Hippocampal formation (tissue), 2 donors: ENCODE results near the gene RASSF10.

ENCODE experiments used
- DNase-seq, 2 donors: peaks; one replicate each; lab custom pipeline; 2025; lab: John Stamatoyannopoulos, UW

Gene RASSF10

DNA sequence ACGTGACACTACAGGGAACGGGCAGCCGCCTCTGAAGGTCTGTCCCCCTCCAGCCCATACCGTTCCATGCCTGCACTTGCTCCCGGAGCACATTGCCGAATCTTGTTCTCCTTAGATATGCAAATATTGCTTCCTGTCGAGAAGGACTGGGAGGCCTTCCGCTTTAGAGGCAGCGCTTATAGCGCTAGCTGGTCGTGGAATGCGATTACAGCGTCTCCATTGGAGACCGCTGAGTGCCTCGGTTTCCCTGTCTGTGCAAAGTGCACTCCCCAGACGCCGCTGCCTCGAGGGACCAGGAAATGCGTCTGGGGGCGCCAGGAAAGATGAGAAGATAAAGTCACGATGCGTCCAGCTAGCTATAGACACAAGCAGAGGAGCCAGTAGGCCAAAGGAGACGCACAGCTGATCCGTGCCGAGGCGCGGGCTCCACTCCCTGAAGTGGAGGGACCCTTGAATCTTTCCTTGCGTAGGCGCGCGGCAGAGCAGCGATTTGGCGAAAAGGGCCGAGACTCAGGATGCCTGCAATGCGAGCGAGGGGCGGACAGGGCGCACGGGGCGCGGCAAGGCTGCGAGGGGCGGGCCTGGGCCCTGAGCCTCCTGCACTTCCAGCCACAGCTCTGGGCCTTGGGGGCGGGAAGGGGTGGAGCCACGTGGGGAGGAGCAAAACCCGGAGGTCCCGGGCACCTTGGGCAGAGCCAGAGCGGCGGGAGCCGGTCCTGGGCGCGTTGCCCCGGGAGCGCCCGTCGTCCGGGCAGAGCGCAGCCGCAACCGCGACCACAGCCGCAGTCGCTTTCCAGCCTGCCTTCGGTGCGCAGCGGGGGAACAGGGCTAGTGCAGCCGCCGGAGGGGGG lies at the start of gene RASSF10:
Gene RASSF10, plus strand, starts transcription at position 692 of the 851 bp plus-strand sequence. CDS start 261 bp downstream, outside the sequence.
- no peak for DNase-seq

DNA sequence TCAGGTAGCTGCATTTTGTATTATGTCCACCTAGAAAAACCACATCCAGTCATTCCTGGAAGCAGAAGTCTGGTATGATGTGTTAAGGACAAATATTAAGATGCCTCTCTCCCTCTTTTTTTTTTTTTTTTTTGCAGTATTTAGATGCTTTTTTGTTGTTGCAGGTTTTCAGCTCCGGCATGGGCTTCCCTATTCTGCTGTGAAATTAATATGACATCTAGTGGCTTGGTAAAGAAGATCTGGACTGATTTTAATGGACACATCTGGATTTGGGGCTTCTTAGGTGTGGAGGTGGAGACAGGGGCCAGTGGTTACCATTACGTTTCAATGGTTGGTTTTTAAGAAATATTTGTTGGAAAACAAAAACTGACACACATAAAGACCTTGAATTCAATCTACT lies 47.5 kb upstream of the RASSF10 start:
- no peak for DNase-seq

DNA sequence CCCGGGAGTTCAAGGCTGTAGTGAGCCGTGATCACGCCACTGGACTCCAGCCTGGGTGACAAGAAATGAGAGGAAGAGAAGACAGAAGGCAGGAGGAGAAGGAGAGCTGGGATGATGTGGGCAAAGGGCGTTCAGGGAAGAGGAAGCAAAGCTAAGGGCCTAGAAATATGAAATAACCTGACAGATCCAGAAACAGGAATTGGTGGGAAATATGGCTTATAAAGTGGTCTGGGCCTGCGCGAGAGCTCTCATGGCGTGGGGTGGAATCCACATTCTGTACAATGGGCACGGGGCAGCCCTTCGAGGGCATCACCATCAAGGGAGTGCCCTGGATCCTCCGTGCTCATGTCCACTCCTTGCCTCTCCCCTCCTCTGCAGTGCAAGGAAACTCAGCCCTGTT lies 46.8 kb upstream of the RASSF10 start:
- DNase-seq: no peak

DNA sequence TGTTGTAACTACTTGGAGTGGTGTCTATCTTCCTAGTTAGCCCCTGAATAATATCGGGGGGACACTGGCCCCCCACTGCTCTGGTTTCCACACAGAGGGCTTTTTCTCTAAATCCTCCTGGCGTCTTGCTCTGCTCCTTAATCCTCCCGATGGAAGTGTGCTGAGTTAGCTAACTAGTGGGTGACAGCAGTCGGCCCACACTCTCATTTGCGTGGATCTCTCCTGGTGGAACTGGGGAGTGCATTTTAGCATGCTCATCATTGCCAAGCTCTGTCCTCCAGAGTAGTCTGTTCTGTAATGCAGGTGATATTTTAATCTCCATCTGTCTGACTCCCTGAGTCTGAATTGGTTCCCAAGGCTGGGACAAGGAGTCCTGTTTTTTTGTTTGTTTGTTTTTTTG lies 46.1 kb upstream of the RASSF10 start:
- DNase-seq: no peak

DNA sequence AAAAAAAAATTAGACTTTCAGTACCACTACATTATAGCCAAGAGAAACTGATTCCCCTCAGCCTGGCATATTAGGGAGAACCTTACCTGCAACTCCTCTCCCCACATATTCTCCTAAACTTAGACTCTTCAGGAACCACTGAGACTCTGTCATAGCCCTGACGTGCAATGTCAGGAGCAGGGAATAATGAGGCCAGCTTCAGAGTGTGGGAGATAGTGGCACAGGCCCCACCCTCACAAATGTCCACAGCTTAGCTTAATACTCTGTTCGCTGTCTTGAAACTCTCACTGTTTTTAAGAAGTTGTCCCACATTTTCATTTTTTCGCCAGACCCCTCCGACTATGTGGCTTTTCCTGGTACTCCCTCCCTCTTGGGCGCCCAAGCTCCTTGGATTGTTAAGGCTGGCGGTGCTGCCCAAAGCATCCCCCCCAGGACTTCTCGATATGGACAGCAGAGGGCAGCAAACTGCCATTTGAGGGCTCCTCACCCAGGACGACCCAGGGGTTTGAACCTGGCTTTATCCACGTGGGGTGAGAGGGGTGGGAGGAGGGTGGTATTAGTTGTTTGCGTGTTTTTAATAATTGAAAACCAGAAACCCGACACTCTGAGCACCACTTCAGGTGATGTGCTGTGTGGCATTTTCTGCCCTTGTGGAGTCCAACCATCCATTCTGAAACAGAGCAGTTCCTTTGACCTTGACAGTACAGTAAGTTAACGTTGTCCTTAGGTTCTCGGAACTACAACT lies 45.2 kb upstream of the RASSF10 start:
- peak in 1 of 2 donors; percentile 42 for DNase-seq

DNA sequence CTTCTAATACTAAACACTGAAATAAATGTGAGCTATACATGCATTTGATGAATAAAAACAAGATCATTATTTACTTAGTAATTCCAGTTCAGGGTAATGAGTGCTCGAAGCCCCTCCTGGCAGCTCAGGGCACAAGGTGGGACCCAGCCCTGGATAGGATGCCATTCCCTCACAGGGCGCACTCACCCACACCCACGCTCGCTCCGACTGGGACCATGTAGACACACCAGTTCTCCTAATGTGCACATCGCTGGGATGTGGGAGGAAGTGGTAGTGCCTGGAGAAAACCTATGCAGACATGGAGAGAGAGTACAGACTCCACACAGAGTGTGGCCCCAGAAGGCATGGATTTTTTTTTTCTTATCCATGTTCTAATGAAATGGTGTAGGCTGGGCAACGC lies 44.5 kb upstream of the RASSF10 start:
- DNase-seq: no peak

DNA sequence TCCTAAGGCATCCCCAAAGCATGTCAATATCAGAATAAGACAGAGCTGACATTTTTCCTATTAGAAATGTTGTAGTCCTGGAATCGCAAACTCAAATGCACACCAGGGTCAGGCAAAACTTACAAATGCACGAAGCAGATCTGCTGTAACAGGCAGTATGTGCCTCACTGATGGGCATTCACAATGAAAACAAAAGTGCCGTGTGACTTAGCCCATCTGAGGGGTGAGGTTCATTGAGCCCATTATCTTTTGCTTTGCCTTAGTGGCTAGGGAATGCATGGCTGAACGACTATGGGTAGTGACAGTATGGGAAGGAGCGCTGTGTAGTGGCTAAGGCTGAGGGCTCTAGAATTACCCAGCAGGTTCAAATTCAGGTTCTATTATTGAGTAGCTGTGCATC lies 43.1 kb upstream of the RASSF10 start:
- DNase-seq: no peak

DNA sequence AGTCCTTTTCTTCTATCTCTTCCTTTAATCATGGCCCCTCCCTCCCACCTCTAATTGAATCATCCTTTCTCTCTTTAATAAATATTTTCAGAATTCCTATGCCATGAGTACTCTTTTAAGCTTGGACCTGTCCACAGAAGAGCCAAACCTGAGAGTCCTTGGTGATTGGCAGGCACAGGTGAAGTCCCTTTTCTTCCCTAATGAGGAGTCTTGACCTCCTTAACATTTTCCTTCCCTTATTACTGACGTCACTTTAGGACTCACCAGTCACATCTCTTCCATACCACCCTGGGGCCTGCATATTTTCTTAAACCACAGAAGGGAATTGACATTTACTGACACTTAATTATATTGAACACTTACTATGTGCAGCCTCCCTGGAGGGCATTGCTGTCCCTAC lies 41.0 kb upstream of the RASSF10 start:
- no peak for DNase-seq

DNA sequence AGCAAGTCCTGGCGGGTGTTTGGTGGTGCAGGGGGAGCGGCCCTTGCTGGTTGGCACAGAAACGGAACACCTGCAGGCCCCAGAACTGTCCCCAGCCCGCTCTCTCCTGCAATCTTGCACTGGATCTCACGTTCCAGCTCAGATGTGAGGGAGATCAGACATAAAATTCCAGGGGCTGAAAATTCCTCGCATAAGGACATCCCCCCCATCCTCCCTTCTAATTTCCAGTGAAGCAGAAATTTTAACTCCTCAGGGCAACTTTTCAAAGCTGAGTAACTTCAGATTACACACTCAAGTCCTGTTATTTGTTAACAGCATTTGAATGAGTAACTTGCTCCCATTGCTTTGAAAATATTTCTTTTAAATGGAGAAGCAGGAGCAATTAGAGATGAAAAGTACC lies 40.3 kb upstream of the RASSF10 start:
- DNase-seq: no peak

DNA sequence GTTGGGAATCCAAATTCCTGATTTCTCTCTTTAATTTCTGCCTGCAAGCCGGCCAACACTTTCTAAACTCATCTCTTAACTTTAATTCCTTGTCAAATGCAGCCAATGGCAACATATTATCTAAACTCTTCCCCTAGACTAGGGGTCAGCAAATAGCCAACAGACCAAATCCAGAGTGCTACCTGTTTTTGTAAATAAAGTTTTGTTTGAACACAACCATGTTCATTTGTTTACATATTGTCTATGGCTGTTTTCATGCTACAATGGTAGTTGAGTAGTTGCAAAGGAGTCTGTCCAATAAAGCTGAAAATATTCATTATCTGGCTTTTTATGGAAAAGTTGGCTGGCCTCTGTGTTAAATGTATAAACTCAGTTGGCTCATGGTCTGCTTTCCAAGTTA lies 37.2 kb upstream of the RASSF10 start:
- DNase-seq: no peak

DNA sequence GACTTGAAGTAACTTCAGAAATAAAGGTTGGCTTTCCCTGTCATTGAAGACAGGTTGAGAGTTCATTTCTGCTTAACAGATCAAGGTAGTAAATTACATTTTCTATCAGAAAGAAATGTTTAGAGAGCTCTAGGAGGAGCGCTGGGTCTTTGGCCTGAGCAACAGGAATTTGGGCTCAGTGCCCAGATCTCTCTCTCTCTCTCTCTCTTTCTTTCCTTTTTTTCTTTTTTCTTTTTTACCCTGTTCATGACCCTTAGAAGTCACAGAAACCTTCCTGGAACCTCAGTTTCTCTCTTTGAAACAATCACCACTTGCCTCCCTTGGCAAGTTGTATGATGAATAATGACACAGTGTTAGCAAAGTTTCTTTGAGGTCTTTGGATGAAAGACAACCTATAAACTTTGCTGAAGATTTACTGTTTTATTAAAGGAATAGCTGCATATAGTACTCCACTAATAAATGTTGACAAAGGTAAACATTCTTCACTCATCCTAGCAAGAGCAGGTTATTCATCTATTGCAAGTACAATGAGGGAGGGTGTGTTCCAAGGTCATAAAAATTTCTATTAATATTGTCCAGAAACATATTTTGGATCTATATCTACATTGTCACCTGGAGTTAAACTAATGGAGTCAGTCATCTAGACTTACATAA lies 35.5 kb upstream of the RASSF10 start:
- no peak for DNase-seq

DNA sequence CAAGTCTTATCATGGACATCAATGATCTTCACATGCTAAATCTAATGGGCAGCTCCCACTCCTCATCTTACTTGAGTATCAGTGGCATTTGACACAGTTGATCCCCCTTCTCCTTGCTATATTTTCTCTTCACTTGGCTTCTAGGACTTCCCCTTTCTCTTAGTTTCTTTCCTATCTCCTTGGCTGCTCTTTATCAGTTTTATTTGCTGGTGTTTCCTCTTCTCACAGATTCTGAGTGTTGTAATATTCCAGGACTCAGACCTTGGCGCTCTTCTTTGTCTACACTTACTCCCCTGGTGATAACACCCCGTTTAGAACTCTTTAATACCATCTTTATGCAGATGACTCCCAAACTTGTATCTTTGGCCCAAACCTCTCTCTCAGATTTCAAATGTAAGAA lies 33.9 kb upstream of the RASSF10 start:
- no peak for DNase-seq

DNA sequence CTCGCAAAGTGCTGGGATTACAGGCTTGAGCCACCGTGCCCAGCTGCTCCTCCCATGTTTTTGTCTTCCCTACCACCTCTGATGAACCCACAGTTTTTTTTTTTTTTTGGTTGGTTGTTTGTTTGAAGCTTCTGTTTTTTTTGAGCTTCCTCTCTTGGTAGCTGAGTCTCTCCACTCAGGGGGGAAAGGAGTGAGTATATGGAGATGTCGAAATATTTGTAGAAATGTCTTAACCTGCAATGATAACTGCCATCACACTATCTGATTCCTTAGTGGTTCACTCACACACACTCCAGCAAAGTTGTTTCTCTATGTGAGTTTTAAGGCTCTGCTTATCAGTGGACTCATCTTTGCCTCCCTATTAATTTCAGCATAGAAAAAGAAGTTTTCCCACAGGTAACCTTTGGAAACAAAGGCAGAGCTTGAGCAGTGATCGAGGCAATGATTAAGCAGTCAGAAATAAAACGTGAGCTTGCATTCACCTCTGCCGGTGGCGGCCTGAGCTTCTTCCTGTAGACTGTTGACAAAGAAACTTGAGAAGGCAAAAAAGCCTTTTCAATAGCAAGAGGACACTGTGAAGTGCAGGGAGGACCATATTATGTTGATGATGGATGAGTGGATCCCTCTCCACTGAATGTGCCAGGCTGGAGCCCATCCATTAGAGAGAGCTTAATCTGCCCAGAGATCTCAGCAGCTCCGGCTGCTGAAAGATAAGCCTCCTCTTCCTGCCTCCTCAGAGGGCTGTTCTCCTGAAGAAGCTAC lies 29.0 kb upstream of the RASSF10 start:
- no peak for DNase-seq

DNA sequence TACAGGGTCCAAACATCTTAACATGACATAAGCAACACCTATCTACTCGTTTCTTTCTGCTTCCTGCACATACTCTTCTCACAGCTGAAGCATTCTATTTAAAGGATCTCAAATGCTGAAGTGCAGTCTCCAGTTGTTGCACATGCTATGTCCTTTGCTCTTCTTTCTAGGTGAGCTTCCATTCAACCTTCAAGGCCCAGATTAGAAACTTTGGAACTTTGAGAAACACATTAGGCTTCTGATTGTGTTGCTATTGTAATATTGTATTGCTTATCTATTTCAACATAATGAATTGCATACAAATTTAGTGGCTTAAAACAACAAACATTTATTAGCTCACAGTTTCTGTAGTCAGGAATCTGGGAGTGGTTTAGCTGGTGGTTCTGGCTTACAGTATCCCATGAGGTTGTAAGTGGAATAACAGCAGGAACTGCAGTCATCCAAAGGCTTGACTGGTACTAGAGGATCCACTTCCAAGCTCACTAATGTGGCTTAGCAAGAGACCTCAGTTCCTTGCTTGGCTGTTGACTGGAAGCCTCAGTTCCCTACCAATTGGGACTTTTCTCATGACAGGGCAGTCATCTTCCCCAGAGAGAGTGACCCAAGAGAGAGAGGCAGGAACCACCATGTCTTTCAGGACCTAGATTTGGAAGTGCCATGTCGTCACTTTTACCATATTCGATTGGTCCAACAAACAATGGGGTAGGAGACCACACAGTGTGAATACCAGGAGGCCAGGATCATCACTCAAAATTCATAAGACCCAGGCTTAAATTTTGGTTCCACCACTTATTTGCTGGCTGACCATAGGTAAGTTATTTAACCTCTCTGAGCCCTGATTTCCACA lies 27.2 kb upstream of the RASSF10 start:
- DNase-seq: no peak

DNA sequence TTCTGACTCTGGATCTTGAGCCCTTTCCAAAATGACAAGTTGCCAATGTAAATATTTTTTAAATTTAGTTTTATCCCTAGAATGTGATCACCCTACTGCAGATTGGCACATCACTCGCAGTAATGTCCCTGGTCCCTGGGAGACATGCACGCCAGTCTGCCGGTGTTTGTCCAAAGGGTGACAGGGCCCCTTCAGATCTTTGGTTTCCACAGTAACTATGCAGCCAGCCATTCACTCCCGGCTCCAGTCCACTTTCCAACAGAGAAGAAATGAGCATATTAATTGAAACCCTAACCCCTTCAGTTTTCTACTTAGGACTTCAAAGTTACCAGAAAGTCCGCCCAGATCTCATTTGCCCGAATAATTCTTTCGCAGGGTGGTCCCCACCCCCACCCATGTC lies 25.8 kb upstream of the RASSF10 start:
- no peak for DNase-seq

DNA sequence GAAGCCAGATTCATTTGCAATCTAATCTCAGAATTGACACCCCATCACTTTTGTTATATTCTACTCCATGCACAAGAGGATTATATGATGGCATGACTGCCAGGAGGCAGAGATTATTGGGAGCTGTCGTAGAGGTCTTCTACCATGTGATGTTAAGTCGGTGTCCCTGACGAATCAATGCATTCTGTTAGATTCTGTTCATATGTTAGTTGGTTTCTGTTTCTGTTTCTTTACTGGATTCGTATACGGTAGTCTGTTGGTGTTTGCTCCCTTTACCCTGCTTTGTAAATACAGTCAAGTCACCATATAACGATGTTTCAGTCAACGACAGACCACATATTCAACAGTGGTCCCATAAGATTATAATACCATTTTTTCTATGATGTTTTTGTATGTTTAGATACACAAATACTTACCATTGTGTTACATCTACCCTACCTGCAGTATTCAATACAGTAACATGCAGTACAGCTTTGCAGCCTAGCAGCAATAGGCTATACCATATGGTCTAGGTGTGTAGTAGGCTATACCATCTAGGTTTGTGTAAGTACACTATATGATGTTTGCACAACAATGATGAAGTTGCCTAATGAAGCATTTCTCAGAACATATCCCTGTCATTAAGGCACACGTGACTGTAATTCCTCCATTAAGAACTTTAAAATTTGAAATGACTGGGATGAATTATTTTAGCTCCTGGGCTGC lies 22.8 kb upstream of the RASSF10 start:
- no peak for DNase-seq

DNA sequence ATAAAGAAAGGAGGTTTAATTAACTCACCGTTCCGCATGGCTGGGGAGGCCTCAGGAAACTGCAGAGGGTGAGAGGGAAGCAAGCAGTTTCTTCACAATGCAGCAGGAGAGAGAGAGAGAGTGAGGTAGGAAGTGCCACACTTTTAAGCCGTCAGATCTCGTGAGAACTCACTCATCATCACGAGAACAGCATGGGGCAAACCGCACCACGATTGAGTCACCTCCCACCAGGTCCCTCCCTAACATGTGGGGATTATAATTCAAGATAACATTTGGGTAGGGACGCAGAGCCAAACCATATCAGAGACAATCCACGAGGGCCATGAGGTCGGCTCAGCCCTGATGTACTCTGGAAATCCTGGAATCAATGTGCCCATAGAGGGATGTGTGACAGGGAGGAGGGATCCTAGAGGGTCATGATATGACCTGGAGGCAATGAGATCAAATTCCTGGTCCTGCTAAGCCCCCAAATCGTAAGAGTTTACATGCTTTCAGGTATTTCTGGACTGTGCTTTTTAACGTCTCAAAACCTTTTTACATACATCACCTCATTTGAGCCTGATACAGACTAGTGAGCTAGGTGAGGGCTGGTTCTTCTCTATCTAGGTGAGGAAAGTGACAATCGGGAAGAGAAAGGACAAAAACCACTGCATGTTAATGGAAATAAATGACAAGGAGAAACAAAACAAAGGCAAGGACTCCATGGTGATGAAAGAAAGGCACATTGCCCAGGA lies 19.5 kb upstream of the RASSF10 start:
- DNase-seq: no peak

DNA sequence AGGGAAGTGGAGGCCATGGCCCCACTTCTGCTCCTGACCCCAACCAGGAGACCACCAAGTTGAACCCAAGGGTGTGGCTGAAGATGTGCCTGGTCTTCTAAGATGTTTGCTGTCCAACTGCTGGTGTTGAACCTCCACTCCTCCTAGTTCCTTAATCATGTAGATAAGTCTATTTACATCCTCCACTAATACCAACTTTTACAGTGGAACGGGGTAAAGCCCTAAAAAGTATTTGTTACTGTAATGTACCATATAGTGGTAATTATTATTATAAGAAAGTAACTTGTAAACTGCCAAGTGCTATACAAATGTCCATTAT lies 19.0 kb upstream of the RASSF10 start:
- DNase-seq: no peak

DNA sequence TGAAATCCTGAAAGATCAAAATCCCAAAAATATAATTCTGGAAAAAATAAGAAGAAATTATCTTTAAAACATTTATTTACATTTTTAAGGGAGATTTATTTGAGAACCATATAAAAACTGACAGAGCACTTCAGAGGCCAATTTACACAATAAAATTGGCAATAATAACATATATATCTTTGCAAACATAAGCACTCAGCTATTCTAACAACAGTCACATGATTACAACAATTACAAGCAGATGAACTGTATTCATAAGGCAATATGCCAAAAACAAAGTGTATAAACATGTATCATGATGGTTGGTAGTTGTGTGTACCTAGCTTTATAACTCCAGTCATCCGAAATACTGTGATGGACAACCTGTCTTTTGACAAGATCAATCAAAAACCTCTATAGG lies 17.7 kb upstream of the RASSF10 start:
- no peak for DNase-seq

DNA sequence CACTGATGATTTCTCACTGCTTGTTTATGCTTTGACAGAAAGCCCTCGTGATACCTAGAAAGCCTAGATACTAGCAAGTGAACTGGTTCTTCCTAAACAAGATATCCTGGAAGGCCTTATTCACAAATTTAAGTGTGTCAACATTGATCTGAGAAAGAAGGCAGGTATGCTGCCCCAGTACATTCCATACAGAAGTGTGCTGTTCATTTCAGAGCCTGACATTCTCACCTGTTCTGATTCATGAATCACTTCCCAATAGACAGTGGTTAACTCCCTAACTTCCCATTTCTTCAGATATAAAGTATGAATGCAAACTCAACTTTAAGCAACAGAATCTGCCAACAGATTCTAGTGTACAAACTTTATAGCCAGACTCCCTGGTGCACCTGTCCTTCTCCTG lies 15.5 kb upstream of the RASSF10 start:
- DNase-seq: no peak
